Esophagus squamous epithelium (tissue), 4 donors: ENCODE measurements around the gene ADARB2.

Source experiments
- POLR2A ChIP-seq, 4 donors: fragments of 450-650 bp; IDR thresholded peaks; one replicate each; pipeline ENCODE4 v1.6.1; 2017; ENCODE audit warnings: antibody characterized with exemption in 4 of 4, mild to moderate bottlenecking in 4 of 4, moderate library complexity in 3 of 4
- TF ChIP-seq, protein P1 (sequence below), 6 experiments: fragments of 450-650 bp in 4 of 6; fragments of 200-600 bp in 2 of 6; sonication (generic) in 2 of 6; IDR thresholded peaks; one replicate each; pipeline ENCODE4 v1.5.1; 2016 to 2019; ENCODE audit warnings: antibody characterized with exemption in 6 of 6, mild to moderate bottlenecking in 4 of 6, moderate library complexity in 4 of 6

DNA sequence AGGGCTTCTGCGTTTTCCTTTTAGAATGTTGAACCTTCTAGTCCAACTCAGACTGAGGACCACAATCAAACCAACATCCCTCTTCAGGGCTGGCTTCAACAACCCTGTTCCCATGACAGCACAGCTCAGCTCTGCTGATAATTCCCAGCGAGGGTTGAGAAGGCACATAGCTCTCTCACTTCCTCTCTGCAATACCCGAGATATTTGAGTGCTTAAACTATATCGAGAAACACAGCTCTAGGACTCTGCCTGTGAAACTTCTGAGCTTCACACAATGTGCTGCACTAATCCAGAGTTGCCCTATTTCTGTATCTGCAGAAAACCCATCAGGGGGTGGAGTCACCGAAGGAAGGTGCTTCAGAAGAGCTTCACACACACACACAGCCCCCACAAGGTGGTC lies 1.6 kb upstream of the ADARB2 start:
- TF ChIP-seq, protein P1, sequence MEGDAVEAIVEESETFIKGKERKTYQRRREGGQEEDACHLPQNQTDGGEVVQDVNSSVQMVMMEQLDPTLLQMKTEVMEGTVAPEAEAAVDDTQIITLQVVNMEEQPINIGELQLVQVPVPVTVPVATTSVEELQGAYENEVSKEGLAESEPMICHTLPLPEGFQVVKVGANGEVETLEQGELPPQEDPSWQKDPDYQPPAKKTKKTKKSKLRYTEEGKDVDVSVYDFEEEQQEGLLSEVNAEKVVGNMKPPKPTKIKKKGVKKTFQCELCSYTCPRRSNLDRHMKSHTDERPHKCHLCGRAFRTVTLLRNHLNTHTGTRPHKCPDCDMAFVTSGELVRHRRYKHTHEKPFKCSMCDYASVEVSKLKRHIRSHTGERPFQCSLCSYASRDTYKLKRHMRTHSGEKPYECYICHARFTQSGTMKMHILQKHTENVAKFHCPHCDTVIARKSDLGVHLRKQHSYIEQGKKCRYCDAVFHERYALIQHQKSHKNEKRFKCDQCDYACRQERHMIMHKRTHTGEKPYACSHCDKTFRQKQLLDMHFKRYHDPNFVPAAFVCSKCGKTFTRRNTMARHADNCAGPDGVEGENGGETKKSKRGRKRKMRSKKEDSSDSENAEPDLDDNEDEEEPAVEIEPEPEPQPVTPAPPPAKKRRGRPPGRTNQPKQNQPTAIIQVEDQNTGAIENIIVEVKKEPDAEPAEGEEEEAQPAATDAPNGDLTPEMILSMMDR (IDR thresholded peaks at IDR 0.05): no peak
- no peak for TF ChIP-seq POLR2A (IDR thresholded peaks at IDR 0.05)
